Stimulated activated CD4-positive, alpha-beta T cell treated with anti-CD3 and anti-CD28 coated beads, Interleukin-2, amount 100 ng/mL, for 4 hours (primary cell): ENCODE results near the gene TRAPPC12.
"Not testable (repeated sequence)": the region's sequence is repeated elsewhere in the genome, so short reads cannot be mapped to it uniquely, and the experiment has no call there.

Experiments used
- DNase-seq: peaks from one replicate; pipeline ENCODE4 v3.0.0-alpha.2; 2020; ENCODE audit warnings: low read depth

The TRAPPC12 gene

GRCh38 chr2:3379647-3380534, at the start of gene TRAPPC12:
Gene TRAPPC12 (plus strand): TSS chr2:3379694. CDS start chr2:3387624, 7,930 bp downstream.
- DNase-seq: peak; percentile 91

- DNase-seq: no peak
Observed at GRCh38 chr2:3332133-3332532, 47.4 kb upstream of the TRAPPC12 start.

DNA sequence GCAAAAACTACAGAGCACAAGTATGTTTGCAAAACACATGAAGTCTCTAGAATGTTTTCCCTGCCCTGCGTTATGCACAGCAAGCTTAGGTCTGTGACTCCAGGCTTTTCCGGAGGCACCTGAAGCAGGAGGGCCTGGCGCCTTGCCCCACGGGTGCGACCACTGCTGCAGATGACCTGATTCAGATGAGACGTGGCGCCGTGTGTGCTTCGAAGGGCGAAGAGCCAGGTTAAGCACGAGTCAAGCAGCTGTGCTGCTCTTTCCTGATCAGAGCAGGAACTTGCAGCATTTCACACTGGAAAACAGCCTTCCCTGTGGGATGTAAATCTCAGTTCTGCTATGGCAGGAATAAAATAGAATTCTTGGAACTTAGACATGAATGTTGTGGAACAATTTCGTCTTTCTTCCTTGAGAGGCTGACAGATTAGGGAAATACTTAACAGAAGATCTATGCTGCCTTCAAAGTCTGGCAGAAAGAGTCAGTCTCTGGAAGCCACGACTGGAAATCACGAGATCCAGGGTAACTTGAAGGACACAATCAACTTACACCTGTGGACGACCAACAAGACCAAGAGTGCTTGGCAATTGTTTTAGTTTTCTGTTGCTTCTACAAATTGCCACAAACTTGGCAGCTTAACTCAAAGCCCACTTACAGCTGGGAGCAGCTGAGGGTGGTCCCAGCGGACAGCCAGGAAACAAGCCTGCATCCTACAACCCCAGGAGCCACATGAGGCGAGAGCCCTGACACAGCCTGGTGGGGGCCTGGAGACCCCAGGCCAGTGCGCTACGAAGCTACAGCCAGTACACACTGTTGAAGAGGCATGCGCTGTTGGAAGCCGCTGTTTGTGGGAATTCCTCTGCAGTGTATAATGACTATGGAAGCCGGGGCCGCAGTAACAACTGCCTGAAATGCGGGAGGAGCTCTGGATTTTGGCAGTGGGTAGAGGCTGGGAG, 44.8 kb upstream of the TRAPPC12 start:
- no peak for DNase-seq

DNA sequence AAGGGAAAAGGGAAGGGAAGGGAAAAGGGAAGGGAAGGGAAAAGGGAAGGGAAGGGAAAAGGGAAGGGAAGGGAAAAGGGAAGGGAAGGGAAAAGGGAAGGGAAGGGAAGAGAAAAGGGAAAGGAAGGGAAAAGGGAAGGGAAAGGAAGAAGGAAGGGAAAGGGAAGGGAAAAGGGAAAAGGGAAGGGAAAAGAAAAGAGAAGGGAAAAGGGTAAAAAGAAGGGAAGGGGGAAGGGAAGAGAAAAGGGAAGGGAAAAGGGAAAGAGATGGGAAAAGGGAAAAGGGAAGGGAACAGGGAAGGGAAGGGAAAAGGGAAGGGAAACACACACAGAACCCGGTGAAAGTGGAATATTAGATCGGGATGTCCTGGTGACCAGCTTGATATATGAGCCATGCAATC, 42.6 kb upstream of the TRAPPC12 start:
- no peak for DNase-seq

DNA sequence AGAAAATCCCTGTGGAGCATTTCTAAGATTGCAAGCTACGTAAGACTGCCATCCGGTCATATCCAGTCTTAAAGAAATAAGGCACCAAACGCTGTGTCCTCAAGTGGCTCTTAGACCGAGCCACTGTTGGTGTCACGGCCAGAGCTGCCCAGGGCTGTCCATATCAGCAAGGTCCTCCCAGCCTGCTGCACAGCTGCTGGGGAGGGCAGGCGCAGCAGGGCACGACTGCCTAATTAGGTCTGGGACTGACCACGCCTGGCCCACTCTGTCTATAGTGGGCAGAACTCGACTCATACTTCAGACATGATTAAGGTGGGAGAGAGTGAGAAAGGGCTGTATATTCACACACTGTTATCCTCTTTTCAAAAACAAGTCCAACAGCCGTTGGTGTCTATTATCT, 41.2 kb upstream of the TRAPPC12 start:
- no peak for DNase-seq

DNA sequence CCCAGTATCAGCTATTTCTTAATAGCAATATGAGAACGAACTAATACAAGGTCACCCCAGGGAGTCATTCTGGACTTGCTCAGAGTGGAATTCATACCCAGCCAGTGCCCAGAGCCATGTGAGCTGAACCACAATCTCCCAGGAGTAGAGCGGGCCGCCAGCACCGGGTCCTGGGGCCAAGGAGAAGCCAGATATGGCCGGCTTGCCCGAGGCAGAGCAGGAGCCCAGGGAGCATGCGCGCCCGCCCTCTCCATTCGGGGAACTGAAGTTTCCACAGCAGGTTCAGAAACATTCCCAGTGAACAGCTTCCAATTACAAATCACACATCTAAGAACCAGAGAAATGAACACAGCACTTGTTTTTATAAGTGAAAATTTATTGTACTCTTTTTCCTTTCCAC, 39.4 kb upstream of the TRAPPC12 start:
- DNase-seq: no peak

- no peak for DNase-seq
Observed at GRCh38 chr2:3341336-3341735, 38.2 kb upstream of the TRAPPC12 start.

- DNase-seq: no peak
Observed at GRCh38 chr2:3342324-3342723, 37.2 kb upstream of the TRAPPC12 start.

- DNase-seq: no peak
Observed at GRCh38 chr2:3343012-3343411, 36.5 kb upstream of the TRAPPC12 start.

- DNase-seq: no peak
Observed at GRCh38 chr2:3344897-3345296, 34.6 kb upstream of the TRAPPC12 start.

DNA sequence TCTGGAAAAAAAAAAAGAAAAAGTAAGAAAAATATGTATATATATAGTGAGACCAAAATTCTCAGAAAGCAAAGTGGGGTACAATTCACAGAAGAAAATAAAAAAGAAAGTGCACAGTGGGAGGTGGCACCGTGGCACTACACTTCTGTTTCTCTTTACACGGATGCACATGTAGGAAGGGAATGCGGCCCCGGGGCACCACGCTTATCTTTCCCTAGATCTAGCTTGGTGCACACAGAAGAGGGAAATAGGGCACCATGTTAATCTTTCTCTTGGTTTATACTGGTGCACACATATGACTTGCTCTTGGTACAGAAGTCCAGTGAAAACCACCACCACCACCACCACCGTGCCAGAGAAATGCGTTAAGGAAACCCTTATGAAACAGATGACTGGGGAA, 33.9 kb upstream of the TRAPPC12 start:
- DNase-seq: no peak

GRCh38 chr2:3348767-3349166, 30.7 kb upstream of the TRAPPC12 start:
- no peak for DNase-seq

- DNase-seq: no peak
Observed at GRCh38 chr2:3349211-3349693, 30.2 kb upstream of the TRAPPC12 start.

DNA sequence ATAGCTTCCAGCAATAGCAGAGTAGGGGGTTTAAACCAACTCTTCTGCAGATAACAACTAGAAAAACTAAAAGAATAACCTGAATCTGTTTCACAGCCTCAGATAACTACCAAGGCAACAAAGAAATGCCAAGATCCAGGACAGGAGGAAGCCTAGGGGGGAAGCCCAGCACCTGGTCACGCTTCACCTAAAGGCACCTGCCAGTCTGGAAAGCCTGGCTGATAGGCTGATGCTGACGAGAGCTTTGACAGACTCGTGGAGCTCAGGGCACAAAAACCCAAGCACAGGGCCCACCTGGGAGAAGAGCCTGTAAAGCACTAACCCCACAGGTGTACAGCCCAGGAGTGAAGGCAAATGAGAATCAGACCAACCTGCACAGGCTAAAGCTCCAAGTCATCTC, 24.5 kb upstream of the TRAPPC12 start:
- no peak for DNase-seq

GRCh38 chr2:3355951-3356569, 23.4 kb upstream of the TRAPPC12 start:
- no peak for DNase-seq

DNA sequence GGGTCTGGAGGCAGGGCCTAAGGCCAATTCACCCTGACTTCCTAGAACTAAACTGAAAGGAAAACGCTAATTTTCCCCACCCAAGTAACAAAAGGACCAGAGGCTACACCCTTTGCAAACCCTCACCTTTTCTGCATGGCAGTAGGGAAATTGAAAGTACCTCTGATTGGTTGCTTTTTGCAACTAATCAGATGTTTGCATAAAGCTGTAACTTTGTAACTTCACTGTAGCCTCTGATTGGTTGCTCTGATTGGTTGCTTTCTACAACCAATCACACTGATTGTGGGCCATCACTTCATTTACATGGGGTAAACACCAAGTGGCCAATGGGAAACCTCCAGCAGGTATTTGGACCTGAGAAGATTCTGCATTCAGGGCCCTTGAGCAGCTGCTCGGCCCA, 22.7 kb upstream of the TRAPPC12 start:
- no peak for DNase-seq

GRCh38 chr2:3357446-3357845, 22.0 kb upstream of the TRAPPC12 start:
- DNase-seq: not testable (repeated sequence)

DNA sequence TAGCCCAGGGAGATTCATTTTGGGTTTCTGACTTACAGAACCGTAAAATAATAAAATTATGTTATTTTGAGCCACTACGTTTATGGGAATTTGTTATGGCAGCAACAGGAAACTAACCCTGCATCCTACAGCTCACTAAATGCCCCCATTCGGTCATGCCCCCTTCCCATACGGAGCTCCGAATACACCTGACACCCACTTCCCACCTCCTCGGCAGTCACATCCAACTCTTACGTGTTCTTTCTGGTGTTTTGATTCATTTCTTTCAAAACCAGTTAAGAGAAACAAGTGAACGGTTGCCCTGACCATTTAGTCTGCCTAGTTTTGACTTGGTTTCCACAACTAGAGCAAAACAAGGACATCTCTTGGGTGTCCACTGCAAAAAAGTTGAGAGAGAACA, 21.6 kb upstream of the TRAPPC12 start:
- DNase-seq: no peak

GRCh38 chr2:3361518-3362389, 17.7 kb upstream of the TRAPPC12 start:
- no peak for DNase-seq

GRCh38 chr2:3365219-3365618, 14.3 kb upstream of the TRAPPC12 start:
- DNase-seq: no peak

- no peak for DNase-seq
Observed at GRCh38 chr2:3368261-3368722, 11.2 kb upstream of the TRAPPC12 start.
